H1 (cell line): ENCODE results near the gene PRKN. TPM values are rescaled to one million over a fixed set of nuclear protein-coding genes. Genes with fewer than 3 reads are reported as not detected.

Source experiments
- BACH1 ChIP-seq: IDR thresholded peaks from 2 replicates; pipeline ENCODE4 v1.6.1; 2012; ENCODE audit warnings: low read length, improper control_type of control experiment
- CTBP2 ChIP-seq: IDR thresholded peaks from 2 replicates; pipeline ENCODE4 v1.7.0; 2011; ENCODE audit warnings: borderline replicate concordance, mild to moderate bottlenecking, moderate library complexity, mixed read lengths, low read length; ENCODE audit not compliant: insufficient read depth, insufficient read length
- POLR2A ChIP-seq, 2 experiments: IDR thresholded peaks; 1 replicate in 1 of 2; 2 replicates in 1 of 2; pipeline ENCODE4 v1.6.1; 2011; ENCODE audit warnings: low read depth in 2 of 2, low read length in 2 of 2, mild to moderate bottlenecking in 2 of 2; ENCODE audit errors: control extremely low read depth in 1 of 2
- RXRA ChIP-seq: IDR thresholded peaks from 2 replicates; pipeline ENCODE4 v1.6.1; 2011; ENCODE audit warnings: low read depth, mild to moderate bottlenecking, low read length, moderate library complexity; ENCODE audit not compliant: insufficient read depth
- SAP30 ChIP-seq: fragments of 300-600 bp; sonication (generic); IDR thresholded peaks from 2 replicates; pipeline ENCODE4 v1.7.1; 2012; ENCODE audit warnings: low read length, moderate library complexity, mild to moderate bottlenecking, inconsistent platforms; ENCODE audit not compliant: insufficient read depth, insufficient replicate concordance
- TEAD4 ChIP-seq: IDR thresholded peaks from 2 replicates; pipeline ENCODE4 v1.6.1; 2012; ENCODE audit warnings: low read depth, low read length, inconsistent platforms, mixed read lengths
- polyA plus RNA-seq, 7 experiments: library from polyadenylated mRNA; depleted of rRNA in 3 of 7; stranded (reverse) in 5 of 7; unstranded in 2 of 7; fragments of >200 nt in 5 of 7; fragments of 200-250 nt in 2 of 7; gene quantifications; 1 replicate in 5 of 7; 2 replicates in 1 of 7; 4 replicates in 1 of 7; pipeline versions ENCODE4 v1.2.1 to v1.2.3, GENCODE V29; 2011 to 2013; ENCODE audit warnings: missing spikeins in 2 of 7, mixed read lengths in 2 of 7
- total RNA-seq: library from RNA; stranded (reverse); fragmentation: NEBNext Ultra II Directional; extraction: Animal tissue kit (Norgen Biotek cat#: 25700); gene quantifications from 2 replicates; pipeline ENCODE4 v1.2.1, GENCODE V29; 2021
- TF ChIP-seq, protein P1 (sequence below): IDR thresholded peaks from 2 replicates; pipeline ENCODE4 v1.6.1; 2011; ENCODE audit warnings: low read length, improper control_type of control experiment

The PRKN gene
- total and polyA plus RNA-seq, 2 of the 8 experiments (the other 6 are each of a cell fraction or from before 2014, with no cell fraction given) = 0.13 to 0.29 TPM

DNA sequence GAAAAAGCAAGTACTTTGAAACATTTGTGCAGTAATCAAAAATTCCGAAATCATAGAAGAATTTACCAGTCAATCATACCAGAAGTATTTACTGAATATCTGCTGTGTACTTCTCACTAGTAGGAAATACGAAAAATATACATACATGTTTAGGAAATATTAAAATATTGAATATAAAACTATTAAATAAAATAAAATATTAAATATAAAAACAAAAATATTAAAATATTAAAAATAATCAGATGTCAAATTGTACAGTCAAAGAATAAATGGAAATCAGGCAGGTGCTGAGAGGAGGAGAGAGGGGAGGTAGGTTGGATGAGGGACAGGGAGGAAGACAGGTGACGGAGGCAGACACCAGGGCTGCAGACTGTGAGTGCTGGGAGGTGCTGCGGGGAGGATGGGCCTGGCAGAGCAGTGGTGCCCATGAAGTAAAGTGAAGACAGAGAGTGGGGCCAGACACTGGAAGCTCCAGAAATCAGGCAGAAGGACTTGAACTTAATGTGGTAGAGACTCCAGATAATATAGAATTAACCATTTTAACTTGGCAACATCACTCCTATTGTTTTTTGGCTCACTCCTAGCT lies 55.9 kb downstream of the PRKN start (continued):
- TF ChIP-seq, protein P1, sequence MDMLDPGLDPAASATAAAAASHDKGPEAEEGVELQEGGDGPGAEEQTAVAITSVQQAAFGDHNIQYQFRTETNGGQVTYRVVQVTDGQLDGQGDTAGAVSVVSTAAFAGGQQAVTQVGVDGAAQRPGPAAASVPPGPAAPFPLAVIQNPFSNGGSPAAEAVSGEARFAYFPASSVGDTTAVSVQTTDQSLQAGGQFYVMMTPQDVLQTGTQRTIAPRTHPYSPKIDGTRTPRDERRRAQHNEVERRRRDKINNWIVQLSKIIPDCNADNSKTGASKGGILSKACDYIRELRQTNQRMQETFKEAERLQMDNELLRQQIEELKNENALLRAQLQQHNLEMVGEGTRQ = no peak
- TF ChIP-seq POLR2A (IDR thresholded peaks at IDR 0.05; ENCODE audit: control extremely low read depth in 1 of 2, low read depth in 2 of 2, low read length in 2 of 2) (no peak), BACH1 (no peak), TEAD4 (no peak), SAP30 (no peak), RXRA (no peak), CTBP2 (no peak)
